HEK293 (cell line): ENCODE measurements around the gene SNAP47.

ENCODE experiments used
- CTCF ChIA-PET: fragments of 350-600 bp; formaldehyde crosslinking; extraction: SDS; loops from one replicate; lab custom pipeline; 2021; ENCODE audit warnings: antibody characterized with exemption; lab: Yijun Ruan, JAX
- POLR2A ChIA-PET: fragments of 300-600 bp; formaldehyde crosslinking; extraction: SDS; loops from one replicate; lab custom pipeline; 2020; ENCODE audit warnings: antibody characterized with exemption, inconsistent platforms; lab: Yijun Ruan, JAX
- H3K27ac ChIP-seq: fragments of 200-500 bp; sonication (Bioruptor generic); 2 replicates; pipeline ENCODE4 v1.5.1; 2014; ENCODE audit warnings: low read depth, low read length, control low read depth, inconsistent platforms; ENCODE audit errors: extremely low read depth
- H3K36me3 ChIP-seq, 2 experiments: fragments of 200-500 bp in 1 of 2; sonication (Bioruptor generic) in 1 of 2; 1 replicate in 1 of 2; 2 replicates in 1 of 2; pipeline ENCODE4 v1.5.1; 2014 to 2017; ENCODE audit warnings: inconsistent platforms in 2 of 2, low read length in 2 of 2; ENCODE audit not compliant: control insufficient read depth in 2 of 2, insufficient read depth in 1 of 2
- H3K4me1 ChIP-seq: fragments of 200-500 bp; sonication (Bioruptor generic); 2 replicates; pipeline ENCODE4 v1.5.1; 2014; ENCODE audit warnings: mild to moderate bottlenecking, low read length, inconsistent platforms; ENCODE audit not compliant: control insufficient read depth, insufficient read depth
- H3K4me3 ChIP-seq: 2 replicates; pipeline ENCODE4 v1.5.1; 2011; ENCODE audit warnings: low read depth, mild to moderate bottlenecking, control low read depth, low read length, moderate library complexity
- H3K9me3 ChIP-seq: fragments of 200-500 bp; sonication (Bioruptor generic); 2 replicates; pipeline ENCODE4 v1.5.1; 2014; ENCODE audit warnings: low read depth, low read length, inconsistent platforms; ENCODE audit not compliant: control insufficient read depth, insufficient read depth
- BCL11A ChIP-seq: fragments of 450-650 bp; formaldehyde crosslinking; IDR thresholded peaks from 2 replicates; pipeline ENCODE4 v1.5.1; 2016; ENCODE audit warnings: low read depth, missing biosample characterization, missing genetic modification characterization
- BCL11B ChIP-seq: fragments of 450-650 bp; formaldehyde crosslinking; IDR thresholded peaks from 2 replicates; pipeline ENCODE4 v1.5.1; 2016; ENCODE audit warnings: low read depth, missing biosample characterization, missing genetic modification characterization
- EGR2 ChIP-seq: fragments of 450-650 bp; formaldehyde crosslinking; IDR thresholded peaks from 2 replicates; pipeline ENCODE4 v1.5.1; 2016; ENCODE audit warnings: low read depth, missing biosample characterization, missing genetic modification characterization
- FEZF1 ChIP-seq: fragments of 450-650 bp; formaldehyde crosslinking; IDR thresholded peaks from 2 replicates; pipeline ENCODE4 v1.5.1; 2016; ENCODE audit warnings: missing biosample characterization, missing genetic modification characterization
- GLI4 ChIP-seq: fragments of 450-650 bp; formaldehyde crosslinking; IDR thresholded peaks from 2 replicates; pipeline ENCODE4 v1.5.1; 2016; ENCODE audit warnings: missing biosample characterization, missing genetic modification characterization
- GLIS1 ChIP-seq: fragments of 450-650 bp; formaldehyde crosslinking; IDR thresholded peaks from 2 replicates; pipeline ENCODE4 v1.5.1; 2016; ENCODE audit warnings: missing biosample characterization, missing genetic modification characterization
- IKZF3 ChIP-seq: fragments of 450-650 bp; IDR thresholded peaks from 2 replicates; pipeline ENCODE4 v1.5.0; 2018; ENCODE audit warnings: missing biosample characterization, mild to moderate bottlenecking, missing genetic modification characterization, moderate library complexity
- KLF1 ChIP-seq: fragments of 450-650 bp; formaldehyde crosslinking; IDR thresholded peaks from 2 replicates; pipeline ENCODE4 v1.5.1; 2016; ENCODE audit warnings: missing biosample characterization, missing genetic modification characterization
- MYNN ChIP-seq: fragments of 450-650 bp; formaldehyde crosslinking; IDR thresholded peaks from 2 replicates; pipeline ENCODE4 v1.5.1; 2016; ENCODE audit warnings: missing biosample characterization, missing genetic modification characterization, borderline replicate concordance
- PRDM1 ChIP-seq: fragments of 450-650 bp; formaldehyde crosslinking; IDR thresholded peaks from 2 replicates; pipeline ENCODE4; 2016; ENCODE audit warnings: missing biosample characterization, missing genetic modification characterization
- RBAK ChIP-seq: fragments of 450-650 bp; formaldehyde crosslinking; IDR thresholded peaks from 2 replicates; pipeline ENCODE4 v1.5.1; 2016; ENCODE audit warnings: missing biosample characterization, missing genetic modification characterization
- SALL2 ChIP-seq: fragments of 450-650 bp; formaldehyde crosslinking; IDR thresholded peaks from 2 replicates; pipeline ENCODE4 v1.5.0; 2017; ENCODE audit warnings: missing biosample characterization, mild to moderate bottlenecking, missing genetic modification characterization, borderline replicate concordance
- TCF7L2 ChIP-seq: IDR thresholded peaks from 2 replicates; pipeline ENCODE4 v1.6.1; 2011; ENCODE audit warnings: low read depth, mild to moderate bottlenecking, inconsistent platforms, low read length, moderate library complexity, borderline replicate concordance
- WT1 ChIP-seq: fragments of 450-650 bp; formaldehyde crosslinking; IDR thresholded peaks from 2 replicates; pipeline ENCODE4 v1.5.1; 2016; ENCODE audit warnings: missing biosample characterization, missing genetic modification characterization
- ZBTB48 ChIP-seq: fragments of 450-650 bp; formaldehyde crosslinking; IDR thresholded peaks from 2 replicates; pipeline ENCODE4 v1.5.1; 2016; ENCODE audit warnings: missing biosample characterization, missing genetic modification characterization
- ZBTB7A ChIP-seq: fragments of 450-650 bp; formaldehyde crosslinking; IDR thresholded peaks from 2 replicates; pipeline ENCODE4 v1.5.1; 2016; ENCODE audit warnings: low read depth, missing biosample characterization, missing genetic modification characterization
- ZIC2 ChIP-seq: fragments of 450-650 bp; formaldehyde crosslinking; IDR thresholded peaks from 2 replicates; pipeline ENCODE4 v1.5.1; 2016; ENCODE audit warnings: missing biosample characterization, missing genetic modification characterization
- ZNF112 ChIP-seq: fragments of 450-650 bp; formaldehyde crosslinking; IDR thresholded peaks from 2 replicates; pipeline ENCODE4 v1.5.0; 2017; ENCODE audit warnings: missing biosample characterization, missing genetic modification characterization
- ZNF138 ChIP-seq: fragments of 450-650 bp; formaldehyde crosslinking; IDR thresholded peaks from 2 replicates; pipeline ENCODE4 v1.5.1; 2016; ENCODE audit warnings: missing biosample characterization, missing genetic modification characterization, borderline replicate concordance
- ZNF202 ChIP-seq: fragments of 450-650 bp; formaldehyde crosslinking; IDR thresholded peaks from 2 replicates; pipeline ENCODE4 v1.5.1; 2016; ENCODE audit warnings: missing biosample characterization, missing genetic modification characterization, borderline replicate concordance
- ZNF239 ChIP-seq: fragments of 450-650 bp; formaldehyde crosslinking; IDR thresholded peaks from 2 replicates; pipeline ENCODE4 v1.5.1; 2016; ENCODE audit warnings: missing biosample characterization, missing genetic modification characterization
- ZNF24 ChIP-seq: fragments of 450-650 bp; formaldehyde crosslinking; IDR thresholded peaks from 2 replicates; pipeline ENCODE4 v1.5.1; 2016; ENCODE audit warnings: missing biosample characterization, missing genetic modification characterization
- ZNF274 ChIP-seq, 2 experiments: fragments of 200-500 bp in 1 of 2; fragments of 450-650 bp in 1 of 2; sonication (Bioruptor generic) in 1 of 2; formaldehyde crosslinking in 1 of 2; IDR thresholded peaks; 2 replicates each; pipeline versions ENCODE4 v1.5.1 to v1.6.1; 2014 to 2016; ENCODE audit warnings: borderline replicate concordance in 1 of 2, inconsistent platforms in 1 of 2, low read length in 1 of 2, missing biosample characterization in 1 of 2, missing genetic modification characterization in 1 of 2
- ZNF311 ChIP-seq: fragments of 450-650 bp; formaldehyde crosslinking; IDR thresholded peaks from 2 replicates; pipeline ENCODE4 v1.5.1; 2017; ENCODE audit warnings: missing biosample characterization, missing genetic modification characterization, borderline replicate concordance
- ZNF394 ChIP-seq: fragments of 450-650 bp; formaldehyde crosslinking; IDR thresholded peaks from 2 replicates; pipeline ENCODE4 v1.5.1; 2016; ENCODE audit warnings: missing biosample characterization, missing genetic modification characterization, mild to moderate bottlenecking, moderate library complexity, borderline replicate concordance
- ZNF510 ChIP-seq: fragments of 450-650 bp; formaldehyde crosslinking; IDR thresholded peaks from 2 replicates; pipeline ENCODE4 v1.5.1; 2018; ENCODE audit warnings: mild to moderate bottlenecking, missing genetic modification characterization, missing biosample characterization; ENCODE audit not compliant: insufficient replicate concordance
- ZNF571 ChIP-seq: fragments of 450-650 bp; formaldehyde crosslinking; IDR thresholded peaks from 2 replicates; pipeline ENCODE4 v1.5.0; 2017; ENCODE audit warnings: missing biosample characterization, missing genetic modification characterization
- ZNF585B ChIP-seq: fragments of 450-650 bp; formaldehyde crosslinking; IDR thresholded peaks from 2 replicates; pipeline ENCODE4 v1.5.1; 2016; ENCODE audit warnings: missing biosample characterization, missing genetic modification characterization
- ZNF596 ChIP-seq: fragments of 450-650 bp; IDR thresholded peaks from 2 replicates; pipeline ENCODE4 v1.5.0; 2018; ENCODE audit warnings: missing biosample characterization, mild to moderate bottlenecking, missing genetic modification characterization, moderate library complexity
- ZNF701 ChIP-seq: fragments of 450-650 bp; formaldehyde crosslinking; IDR thresholded peaks from 2 replicates; pipeline ENCODE4 v1.5.1; 2016; ENCODE audit warnings: missing biosample characterization, missing genetic modification characterization
- ZNF776 ChIP-seq: fragments of 450-650 bp; formaldehyde crosslinking; IDR thresholded peaks from 2 replicates; pipeline ENCODE4 v1.5.0; 2017; ENCODE audit warnings: missing biosample characterization, missing genetic modification characterization, borderline replicate concordance
- ZNF843 ChIP-seq: fragments of 450-650 bp; formaldehyde crosslinking; IDR thresholded peaks from 2 replicates; pipeline ENCODE4 v1.5.1; 2016; ENCODE audit warnings: missing biosample characterization, missing genetic modification characterization
- TF ChIP-seq, protein P1 (sequence below): fragments of 450-650 bp; formaldehyde crosslinking; IDR thresholded peaks from 2 replicates; pipeline ENCODE4 v1.5.1; 2016; ENCODE audit warnings: missing biosample characterization, missing genetic modification characterization
- TF ChIP-seq, protein P2 (sequence below): fragments of 450-650 bp; formaldehyde crosslinking; IDR thresholded peaks from 2 replicates; pipeline ENCODE4 v1.5.1; 2016; ENCODE audit warnings: missing biosample characterization, missing genetic modification characterization
- TF ChIP-seq, protein P3 (sequence below): fragments of 450-650 bp; formaldehyde crosslinking; IDR thresholded peaks from 2 replicates; pipeline ENCODE4 v1.5.1; 2016; ENCODE audit warnings: missing biosample characterization, missing genetic modification characterization

The SNAP47 gene

DNA sequence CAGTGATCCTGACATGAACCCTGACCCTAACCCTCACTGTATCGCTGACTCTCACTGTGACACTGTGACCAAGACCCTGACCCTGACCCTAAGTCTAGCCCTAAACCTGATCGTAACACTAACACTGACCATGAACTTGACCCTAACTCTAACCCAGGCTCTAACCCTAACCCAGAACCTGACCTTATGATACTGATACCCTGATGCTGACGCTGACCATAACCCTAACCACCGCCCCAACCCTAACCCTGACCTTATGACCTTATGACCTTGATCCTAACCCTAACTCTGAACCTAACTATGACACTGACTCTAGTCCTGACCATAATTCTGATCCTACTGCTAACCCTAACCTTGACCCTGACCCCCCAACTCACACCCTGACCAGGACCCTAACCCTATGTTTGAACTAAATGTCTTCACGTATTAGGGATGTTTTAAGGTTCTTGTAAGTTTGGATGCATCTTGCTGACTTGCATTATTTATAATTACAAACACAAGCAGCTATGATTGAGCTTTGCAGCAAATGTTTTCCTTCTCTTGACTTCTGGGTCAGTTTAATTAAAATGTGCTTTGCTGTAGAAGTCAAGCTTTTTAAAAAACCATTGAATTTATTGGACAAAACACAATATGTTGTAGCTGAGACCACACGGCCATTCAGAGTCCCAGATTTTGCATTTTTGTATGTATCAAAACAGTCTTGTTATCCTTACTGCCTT lies 56.3 kb downstream of the SNAP47 start:
- TF ChIP-seq ZBTB48 (tag by site-specific recombination) (0 out of 2 replicates have a peak, but pooled peaks have one; percentile 47), FEZF1 (tag by site-specific recombination) (no peak), GLIS1 (tag by site-specific recombination) (no peak), IKZF3 (tag by site-specific recombination) (no peak), EGR2 (tag by site-specific recombination) (no peak), BCL11A (peak; percentile 98), ZNF776 (tag by site-specific recombination) (peak; percentile 54; the same call in 1 of the 2 replicates), ZNF571 (peak; percentile 13; the same call in 1 of the 2 replicates), WT1 (tag by site-specific recombination) (peak; percentile 27; the same call in 1 of the 2 replicates), ZNF394 (no peak), ZBTB7A (peak; percentile 77; the same call in 1 of the 2 replicates), ZIC2 (no peak), GLI4 (peak; percentile 69; the same call in 1 of the 2 replicates), KLF1 (tag by site-specific recombination) (0 out of 2 replicates have a peak, but pooled peaks have one; percentile 27), ZNF596 (tag by site-specific recombination) (no peak), ZNF701 (tag by site-specific recombination) (no peak), RBAK (tag by site-specific recombination) (no peak), ZNF311 (tag by site-specific recombination) (0 out of 2 replicates have a peak, but pooled peaks have one; percentile 61), PRDM1 (tag by site-specific recombination) (no peak), TCF7L2 (no peak), ZNF274 (IDR thresholded peaks at IDR 0.05; ENCODE audit: low read length) (no peak), ZNF274 (tag by site-specific recombination; IDR thresholded peaks at IDR 0.05; ENCODE audit: borderline replicate concordance) (0 out of 2 replicates have a peak, but pooled peaks have one; percentile 60), SALL2 (tag by site-specific recombination) (no peak), ZNF843 (tag by site-specific recombination) (no peak), ZNF239 (peak; percentile 57; the same call in 1 of the 2 replicates), ZNF24 (tag by site-specific recombination) (no peak), MYNN (tag by site-specific recombination) (no peak), BCL11B (tag by site-specific recombination) (peak; percentile 100), ZNF202 (tag by site-specific recombination) (0 out of 2 replicates have a peak, but pooled peaks have one; percentile 20), ZNF585B (no peak), ZNF510 (tag by site-specific recombination) (no peak), ZNF112 (tag by site-specific recombination) (0 out of 2 replicates have a peak, but pooled peaks have one; percentile 15), ZNF138 (no peak)
- TF ChIP-seq, protein P1, sequence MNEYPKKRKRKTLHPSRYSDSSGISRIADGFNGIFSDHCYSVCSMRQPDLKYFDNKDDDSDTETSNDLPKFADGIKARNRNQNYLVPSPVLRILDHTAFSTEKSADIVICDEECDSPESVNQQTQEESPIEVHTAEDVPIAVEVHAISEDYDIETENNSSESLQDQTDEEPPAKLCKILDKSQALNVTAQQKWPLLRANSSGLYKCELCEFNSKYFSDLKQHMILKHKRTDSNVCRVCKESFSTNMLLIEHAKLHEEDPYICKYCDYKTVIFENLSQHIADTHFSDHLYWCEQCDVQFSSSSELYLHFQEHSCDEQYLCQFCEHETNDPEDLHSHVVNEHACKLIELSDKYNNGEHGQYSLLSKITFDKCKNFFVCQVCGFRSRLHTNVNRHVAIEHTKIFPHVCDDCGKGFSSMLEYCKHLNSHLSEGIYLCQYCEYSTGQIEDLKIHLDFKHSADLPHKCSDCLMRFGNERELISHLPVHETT = no peak
- TF ChIP-seq, protein P2, sequence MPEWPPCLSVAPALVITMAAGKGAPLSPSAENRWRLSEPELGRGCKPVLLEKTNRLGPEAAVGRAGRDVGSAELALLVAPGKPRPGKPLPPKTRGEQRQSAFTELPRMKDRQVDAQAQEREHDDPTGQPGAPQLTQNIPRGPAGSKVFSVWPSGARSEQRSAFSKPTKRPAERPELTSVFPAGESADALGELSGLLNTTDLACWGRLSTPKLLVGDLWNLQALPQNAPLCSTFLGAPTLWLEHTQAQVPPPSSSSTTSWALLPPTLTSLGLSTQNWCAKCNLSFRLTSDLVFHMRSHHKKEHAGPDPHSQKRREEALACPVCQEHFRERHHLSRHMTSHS (tag by site-specific recombination) = 0 out of 2 replicates have a peak, but pooled peaks have one; percentile 36
- TF ChIP-seq, protein P3, sequence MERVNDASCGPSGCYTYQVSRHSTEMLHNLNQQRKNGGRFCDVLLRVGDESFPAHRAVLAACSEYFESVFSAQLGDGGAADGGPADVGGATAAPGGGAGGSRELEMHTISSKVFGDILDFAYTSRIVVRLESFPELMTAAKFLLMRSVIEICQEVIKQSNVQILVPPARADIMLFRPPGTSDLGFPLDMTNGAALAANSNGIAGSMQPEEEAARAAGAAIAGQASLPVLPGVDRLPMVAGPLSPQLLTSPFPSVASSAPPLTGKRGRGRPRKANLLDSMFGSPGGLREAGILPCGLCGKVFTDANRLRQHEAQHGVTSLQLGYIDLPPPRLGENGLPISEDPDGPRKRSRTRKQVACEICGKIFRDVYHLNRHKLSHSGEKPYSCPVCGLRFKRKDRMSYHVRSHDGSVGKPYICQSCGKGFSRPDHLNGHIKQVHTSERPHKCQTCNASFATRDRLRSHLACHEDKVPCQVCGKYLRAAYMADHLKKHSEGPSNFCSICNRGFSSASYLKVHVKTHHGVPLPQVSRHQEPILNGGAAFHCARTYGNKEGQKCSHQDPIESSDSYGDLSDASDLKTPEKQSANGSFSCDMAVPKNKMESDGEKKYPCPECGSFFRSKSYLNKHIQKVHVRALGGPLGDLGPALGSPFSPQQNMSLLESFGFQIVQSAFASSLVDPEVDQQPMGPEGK (tag by site-specific recombination) = no peak
- Histone ChIP-seq H3K27ac (no peak overlapping the region), H3K9me3 (no peaks in the 10 kb centered on the region), H3K4me1 (peaks cover 3% of the 10 kb centered on the region; the same call in 1 of the 2 replicates), H3K4me3 (no peak overlapping the region), H3K36me3 (no peaks in the 10 kb centered on the region)
- ChIA-PET CTCF (interaction anchor here (0.9 kb wide), 1 partner anchor 30 kb away, joined by 3 read pairs; no protein-coding TSS in a partner anchor), POLR2A (no interaction called here)
